ENCODE results near the gene GFRA1.

Gene GFRA1

GRCh38 chr10:116263870-116264655 is 8.9 kb downstream of the GFRA1 start:
- DNase-seq (no peak), ATAC-seq (replicated peaks) (no peak)
- H3K4me3 Mint-ChIP-seq, result no peak overlapping the region

GRCh38 chr10:116262678-116263077 is 10.3 kb downstream of the GFRA1 start:
- H3K9me3 Mint-ChIP-seq, result peaks cover 3 to 5% of the 10 kb centered on the region in 2 donors
- H3K27ac Mint-ChIP-seq, result no peak overlapping the region
- ATAC-seq (replicated peaks), result no peak
- no peaks in the 10 kb centered on the region for H3K27me3 Mint-ChIP-seq
- H3K36me3 Mint-ChIP-seq (ENCODE audit: insufficient read depth), result no peaks in the 10 kb centered on the region
- no peak overlapping the region for H3K4me3 Mint-ChIP-seq
- no peak for DNase-seq
- no peaks in the 10 kb centered on the region for H3K4me1 Mint-ChIP-seq (ENCODE audit: low read depth in 2 of 2)

More at GRCh38 chr10:116263870-116264655, 8.9 kb downstream of the GFRA1 start:
- Mint-ChIP-seq H3K36me3 (ENCODE audit: insufficient read depth) (no peaks in the 10 kb centered on the region), H3K27me3 (peaks cover 5 to 8% of the 10 kb centered on the region in 2 donors), H3K9me3 (peaks cover 0 to 3% of the 10 kb centered on the region in 2 donors), H3K4me1 (ENCODE audit: low read depth in 2 of 2) (no peaks in the 10 kb centered on the region), H3K27ac (no peak overlapping the region)

- no peak for ATAC-seq (replicated peaks)
- Mint-ChIP-seq H3K4me1 (ENCODE audit: low read depth in 2 of 2) (no peaks in the 10 kb centered on the region), H3K36me3 (ENCODE audit: insufficient read depth) (no peaks in the 10 kb centered on the region), H3K27ac (no peak overlapping the region), H3K9me3 (peaks cover 4 to 11% of the 10 kb centered on the region in 2 donors), H3K27me3 (no peaks in the 10 kb centered on the region), H3K4me3 (no peak overlapping the region)
- no peak for DNase-seq
Measured at GRCh38 chr10:116260599-116260998, 12.4 kb downstream of the GFRA1 start.

GRCh38 chr10:116259638-116260037 is 13.4 kb downstream of the GFRA1 start:
- H3K36me3 Mint-ChIP-seq (ENCODE audit: insufficient read depth), result no peaks in the 10 kb centered on the region
- no peak overlapping the region for H3K4me3 Mint-ChIP-seq
- H3K27me3 Mint-ChIP-seq, result no peaks in the 10 kb centered on the region
- no peaks in the 10 kb centered on the region for H3K4me1 Mint-ChIP-seq (ENCODE audit: low read depth in 2 of 2)
- H3K9me3 Mint-ChIP-seq, result peaks cover 7 to 15% of the 10 kb centered on the region in 2 donors
- no peak for ATAC-seq (replicated peaks)
- no peak for DNase-seq
- H3K27ac Mint-ChIP-seq, result no peak overlapping the region

- Mint-ChIP-seq H3K27me3 (no peaks in the 10 kb centered on the region), H3K36me3 (ENCODE audit: insufficient read depth) (no peaks in the 10 kb centered on the region), H3K4me1 (ENCODE audit: low read depth in 2 of 2) (no peaks in the 10 kb centered on the region), H3K4me3 (no peak overlapping the region), H3K9me3 (peaks cover 7 to 15% of the 10 kb centered on the region in 2 donors), H3K27ac (no peak overlapping the region)
- no peak for DNase-seq
- no peak for ATAC-seq (replicated peaks)
Measured at GRCh38 chr10:116257785-116258184, 15.2 kb downstream of the GFRA1 start.

- Mint-ChIP-seq H3K27ac (no peak overlapping the region), H3K27me3 (no peaks in the 10 kb centered on the region), H3K4me3 (no peak overlapping the region), H3K36me3 (ENCODE audit: insufficient read depth) (no peaks in the 10 kb centered on the region), H3K9me3 (peaks cover 7 to 15% of the 10 kb centered on the region in 2 donors), H3K4me1 (ENCODE audit: low read depth in 2 of 2) (no peaks in the 10 kb centered on the region)
- ATAC-seq (replicated peaks) (no peak), DNase-seq (no peak)
Measured at GRCh38 chr10:116256752-116257259, 16.2 kb downstream of the GFRA1 start.

GRCh38 chr10:116255886-116256751 is 16.9 kb downstream of the GFRA1 start:
- no peak for DNase-seq
- Mint-ChIP-seq H3K4me1 (ENCODE audit: low read depth in 2 of 2) (no peaks in the 10 kb centered on the region), H3K4me3 (no peak overlapping the region), H3K9me3 (peaks cover 9 to 22% of the 10 kb centered on the region in 2 donors), H3K27me3 (no peaks in the 10 kb centered on the region), H3K27ac (no peak overlapping the region), H3K36me3 (ENCODE audit: insufficient read depth) (no peaks in the 10 kb centered on the region)
- ATAC-seq (replicated peaks), result no peak

- no peak overlapping the region for H3K4me3 Mint-ChIP-seq
- peaks cover 11 to 27% of the 10 kb centered on the region in 2 donors for H3K9me3 Mint-ChIP-seq
- ATAC-seq (replicated peaks) (no peak), DNase-seq (no peak)
- H3K27me3 Mint-ChIP-seq, result no peaks in the 10 kb centered on the region
- H3K36me3 Mint-ChIP-seq (ENCODE audit: insufficient read depth), result no peaks in the 10 kb centered on the region
- H3K4me1 Mint-ChIP-seq (ENCODE audit: low read depth in 2 of 2), result no peaks in the 10 kb centered on the region
- H3K27ac Mint-ChIP-seq, result no peak overlapping the region
Measured at GRCh38 chr10:116254422-116255155, 18.4 kb downstream of the GFRA1 start.

- H3K27ac Mint-ChIP-seq, result no peak overlapping the region
- H3K4me3 Mint-ChIP-seq, result no peak overlapping the region
- no peak for ATAC-seq (replicated peaks)
- H3K9me3 Mint-ChIP-seq, result peaks cover 9 to 27% of the 10 kb centered on the region in 2 donors
- H3K27me3 Mint-ChIP-seq, result no peaks in the 10 kb centered on the region
- no peaks in the 10 kb centered on the region for H3K36me3 Mint-ChIP-seq (ENCODE audit: insufficient read depth)
- DNase-seq, result no peak
- H3K4me1 Mint-ChIP-seq (ENCODE audit: low read depth in 2 of 2), result no peaks in the 10 kb centered on the region
Measured at GRCh38 chr10:116253716-116254115, 19.3 kb downstream of the GFRA1 start.

- H3K9me3 Mint-ChIP-seq, result peaks cover 10 to 20% of the 10 kb centered on the region in 2 donors
- ATAC-seq (replicated peaks) (no peak), DNase-seq (no peak)
- no peaks in the 10 kb centered on the region for H3K27me3 Mint-ChIP-seq
- H3K4me3 Mint-ChIP-seq, result no peak overlapping the region
- no peak overlapping the region for H3K27ac Mint-ChIP-seq
- no peaks in the 10 kb centered on the region for H3K4me1 Mint-ChIP-seq (ENCODE audit: low read depth in 2 of 2)
- no peaks in the 10 kb centered on the region for H3K36me3 Mint-ChIP-seq (ENCODE audit: insufficient read depth)
Measured at GRCh38 chr10:116251602-116252395, 21.2 kb downstream of the GFRA1 start.

- Mint-ChIP-seq H3K36me3 (ENCODE audit: insufficient read depth) (no peaks in the 10 kb centered on the region), H3K27me3 (no peaks in the 10 kb centered on the region), H3K9me3 (peaks cover 10 to 12% of the 10 kb centered on the region in 2 donors), H3K27ac (no peak overlapping the region), H3K4me3 (no peak overlapping the region), H3K4me1 (ENCODE audit: low read depth in 2 of 2) (no peaks in the 10 kb centered on the region)
- ATAC-seq (replicated peaks) (no peak), DNase-seq (no peak)
Measured at GRCh38 chr10:116247691-116248090, 25.3 kb downstream of the GFRA1 start.

- Mint-ChIP-seq H3K36me3 (ENCODE audit: insufficient read depth) (no peaks in the 10 kb centered on the region), H3K9me3 (peaks cover 6 to 8% of the 10 kb centered on the region in 2 donors), H3K4me3 (no peak overlapping the region), H3K27me3 (no peaks in the 10 kb centered on the region), H3K4me1 (ENCODE audit: low read depth in 2 of 2) (no peaks in the 10 kb centered on the region), H3K27ac (no peak overlapping the region)
- DNase-seq (no peak), ATAC-seq (replicated peaks) (no peak)
Measured at GRCh38 chr10:116246263-116246662, 26.7 kb downstream of the GFRA1 start.

Data from effector memory CD8-positive, alpha-beta T cell (primary cell).